Measurements from ENCODE around the gene TTC9.
"Not testable (repeated sequence)": the region's sequence is repeated elsewhere in the genome, so short reads cannot be mapped to it uniquely, and the experiment has no call there.

TTC9 gene

GRCh38 chr14:70680748-70681147 is 39.0 kb downstream of the TTC9 start:
- DNase-seq (ENCODE audit: low read depth in 3 of 3) = no peak

GRCh38 chr14:70683983-70684382 is 42.3 kb downstream of the TTC9 start:
- no peak for DNase-seq (ENCODE audit: low read depth in 3 of 3)

- no peak for DNase-seq (ENCODE audit: low read depth in 3 of 3)
Observed at GRCh38 chr14:70685474-70686197, 43.9 kb downstream of the TTC9 start.

- DNase-seq (ENCODE audit: low read depth in 3 of 3) = no peak
Observed at GRCh38 chr14:70692210-70692609, 50.5 kb downstream of the TTC9 start.

GRCh38 chr14:70696026-70696425 is 54.3 kb downstream of the TTC9 start:
- DNase-seq (ENCODE audit: low read depth in 3 of 3) = no peak

- no peak for DNase-seq (ENCODE audit: low read depth in 3 of 3)
Observed at GRCh38 chr14:70697701-70698100, 56.0 kb downstream of the TTC9 start.

- no peak for DNase-seq (ENCODE audit: low read depth in 3 of 3)
Observed at GRCh38 chr14:70698288-70698687, 56.6 kb downstream of the TTC9 start.

- no peak for DNase-seq (ENCODE audit: low read depth in 3 of 3)
Observed at GRCh38 chr14:70699646-70700045, 57.9 kb downstream of the TTC9 start.

GRCh38 chr14:70700955-70701585 is 59.4 kb downstream of the TTC9 start:
- DNase-seq (ENCODE audit: low read depth in 3 of 3) = no peak

- no peak for DNase-seq (ENCODE audit: low read depth in 3 of 3)
Observed at GRCh38 chr14:70701610-70702009, 59.9 kb downstream of the TTC9 start.

- DNase-seq (ENCODE audit: low read depth in 3 of 3) = no peak
Observed at GRCh38 chr14:70702161-70702560, 60.4 kb downstream of the TTC9 start.

GRCh38 chr14:70703621-70704168 is 62.0 kb downstream of the TTC9 start:
- not testable (repeated sequence) for DNase-seq (ENCODE audit: low read depth in 3 of 3)

- no peak for DNase-seq (ENCODE audit: low read depth in 3 of 3)
Observed at GRCh38 chr14:70704960-70705359, 63.2 kb downstream of the TTC9 start.

GRCh38 chr14:70706177-70706576 is 64.5 kb downstream of the TTC9 start:
- DNase-seq (ENCODE audit: low read depth in 3 of 3) = no peak

- DNase-seq (ENCODE audit: low read depth in 3 of 3) = no peak
Observed at GRCh38 chr14:70707138-70708038, 65.7 kb downstream of the TTC9 start.

- no peak for DNase-seq (ENCODE audit: low read depth in 3 of 3)
Observed at GRCh38 chr14:70708717-70709570, 67.2 kb downstream of the TTC9 start.

- no peak for DNase-seq (ENCODE audit: low read depth in 3 of 3)
Observed at GRCh38 chr14:70709726-70710382, 68.1 kb downstream of the TTC9 start.

- DNase-seq (ENCODE audit: low read depth in 3 of 3) = no peak
Observed at GRCh38 chr14:70711451-70711850, 69.7 kb downstream of the TTC9 start.

- no peak for DNase-seq (ENCODE audit: low read depth in 3 of 3)
Observed at GRCh38 chr14:70713096-70713495, 71.4 kb downstream of the TTC9 start.

GRCh38 chr14:70713511-70713916 is 71.8 kb downstream of the TTC9 start:
- no peak for DNase-seq (ENCODE audit: low read depth in 3 of 3)
